Thoracic aorta (tissue), 2 donors: ENCODE data around the gene TIMM10. TPM values are rescaled to one million over a fixed set of nuclear protein-coding genes. Genes with fewer than 3 reads are reported as not detected.
A peak's percentile ranks its signal among the peaks of the same experiment; 100 is the strongest.
"Not testable (repeated sequence)": the region's sequence is repeated elsewhere in the genome, so short reads cannot be mapped to it uniquely, and the experiment has no call there.

Experiments used
- ATAC-seq: fragments of 150-250 bp; one replicate; pipeline ENCODE4 v1.8.0; 2017; ENCODE audit warnings: low read depth; ENCODE audit not compliant: insufficient number of reproducible peaks, low FRiP score
- DNase-seq: peaks from one replicate; pipeline ENCODE4 v3.0.0-alpha.2; 2020; ENCODE audit warnings: low spot score
- H3K27ac ChIP-seq, 2 donors: fragments of 200-600 bp; sonication (generic); 1 replicate in 1 of 2; 2 replicates in 1 of 2; pipeline ENCODE4 v1.5.1; 2016; ENCODE audit warnings: mild to moderate bottlenecking in 2 of 2, moderate library complexity in 2 of 2
- H3K27me3 ChIP-seq: fragments of 200-600 bp; sonication (generic); replicated peaks from 2 replicates; pipeline ENCODE4 v1.6.0; 2016; ENCODE audit warnings: mild to moderate bottlenecking; ENCODE audit not compliant: insufficient read depth
- H3K36me3 ChIP-seq: fragments of 200-600 bp; sonication (generic); one replicate; pipeline ENCODE4 v1.5.1; 2016
- H3K4me1 ChIP-seq, 2 donors: fragments of 200-600 bp; sonication (generic); 1 replicate in 1 of 2; 2 replicates in 1 of 2; pipeline versions ENCODE4 v1.5.1 to v1.6.0; 2016; ENCODE audit warnings: low read depth in 2 of 2, mild to moderate bottlenecking in 1 of 2; ENCODE audit not compliant: control insufficient read depth in 1 of 2
- H3K4me3 ChIP-seq: fragments of 200-600 bp; sonication (generic); 2 replicates; pipeline ENCODE4 v1.5.1; 2016; ENCODE audit warnings: mild to moderate bottlenecking
- H3K9me3 ChIP-seq: fragments of 200-600 bp; sonication (generic); 2 replicates; pipeline ENCODE4 v1.5.1; 2016
- total RNA-seq, 2 donors: library from RNA; depleted of rRNA; stranded (reverse); fragments of >200 nt; gene quantifications; one replicate each; pipeline versions ENCODE4 v1.1.0 to v1.2.3, GENCODE V29; 2016
- TF ChIP-seq, protein P1 (sequence below): fragments of 200-600 bp; sonication (generic); IDR thresholded peaks from one replicate; pipeline ENCODE4 v1.5.1; 2019; ENCODE audit warnings: antibody characterized with exemption

The TIMM10 gene
- total RNA-seq, 2 donors from 2014 or later, result 19.5 to 33.5 TPM

DNA sequence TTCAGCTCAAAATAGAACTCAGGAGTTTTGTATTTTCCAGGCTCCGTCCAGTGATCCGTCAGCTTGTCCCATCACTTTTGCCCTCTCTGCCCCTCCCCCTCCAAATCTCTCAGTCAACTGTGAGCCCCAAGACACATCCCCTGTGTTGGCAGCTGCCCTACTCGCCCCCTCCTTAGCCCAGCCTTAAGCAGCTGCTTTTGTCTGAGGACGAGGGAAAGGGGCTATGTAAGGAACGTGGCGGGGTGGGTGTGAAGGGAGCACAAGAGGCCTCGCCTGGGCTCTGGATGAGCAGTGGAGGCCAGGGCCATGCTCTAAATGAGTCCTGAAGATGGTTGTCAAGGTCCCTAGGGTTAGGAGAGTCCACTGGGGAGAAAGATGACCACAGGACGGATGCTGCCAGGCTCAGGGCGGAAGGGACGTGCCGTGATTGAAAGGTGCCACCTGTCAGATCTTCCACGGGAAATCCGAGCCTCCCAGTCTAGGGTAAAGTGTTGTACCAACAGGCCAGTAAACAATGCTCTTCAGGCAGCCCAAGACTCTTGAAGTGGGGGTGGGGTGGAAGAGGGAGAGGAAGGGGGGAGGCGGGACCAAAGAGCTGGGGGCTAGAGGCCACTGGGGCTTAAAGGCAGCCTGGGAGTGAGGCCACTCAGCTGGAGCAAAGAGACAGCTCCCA is 6.5 kb upstream of the TIMM10 start, which contains the start of gene SMTNL1:
Gene SMTNL1, plus strand, starts transcription at position 649 of the 673 bp plus-strand sequence. CDS start 5,048 bp downstream, outside the sequence.
- no peak within 1 kb of the TSS for H3K27ac ChIP-seq
- no peaks in the 10 kb centered on the region for H3K27me3 ChIP-seq
- ATAC-seq (no peak), DNase-seq (no peak)
- no peak within 1 kb of the TSS for H3K4me3 ChIP-seq
- no peaks in the 10 kb centered on the region for H3K36me3 ChIP-seq
- no peaks in the 10 kb centered on the region for H3K4me1 ChIP-seq
- TF ChIP-seq, protein P1, sequence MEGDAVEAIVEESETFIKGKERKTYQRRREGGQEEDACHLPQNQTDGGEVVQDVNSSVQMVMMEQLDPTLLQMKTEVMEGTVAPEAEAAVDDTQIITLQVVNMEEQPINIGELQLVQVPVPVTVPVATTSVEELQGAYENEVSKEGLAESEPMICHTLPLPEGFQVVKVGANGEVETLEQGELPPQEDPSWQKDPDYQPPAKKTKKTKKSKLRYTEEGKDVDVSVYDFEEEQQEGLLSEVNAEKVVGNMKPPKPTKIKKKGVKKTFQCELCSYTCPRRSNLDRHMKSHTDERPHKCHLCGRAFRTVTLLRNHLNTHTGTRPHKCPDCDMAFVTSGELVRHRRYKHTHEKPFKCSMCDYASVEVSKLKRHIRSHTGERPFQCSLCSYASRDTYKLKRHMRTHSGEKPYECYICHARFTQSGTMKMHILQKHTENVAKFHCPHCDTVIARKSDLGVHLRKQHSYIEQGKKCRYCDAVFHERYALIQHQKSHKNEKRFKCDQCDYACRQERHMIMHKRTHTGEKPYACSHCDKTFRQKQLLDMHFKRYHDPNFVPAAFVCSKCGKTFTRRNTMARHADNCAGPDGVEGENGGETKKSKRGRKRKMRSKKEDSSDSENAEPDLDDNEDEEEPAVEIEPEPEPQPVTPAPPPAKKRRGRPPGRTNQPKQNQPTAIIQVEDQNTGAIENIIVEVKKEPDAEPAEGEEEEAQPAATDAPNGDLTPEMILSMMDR, result no peak
- H3K9me3 ChIP-seq, result no peaks in the 10 kb centered on the region

DNA sequence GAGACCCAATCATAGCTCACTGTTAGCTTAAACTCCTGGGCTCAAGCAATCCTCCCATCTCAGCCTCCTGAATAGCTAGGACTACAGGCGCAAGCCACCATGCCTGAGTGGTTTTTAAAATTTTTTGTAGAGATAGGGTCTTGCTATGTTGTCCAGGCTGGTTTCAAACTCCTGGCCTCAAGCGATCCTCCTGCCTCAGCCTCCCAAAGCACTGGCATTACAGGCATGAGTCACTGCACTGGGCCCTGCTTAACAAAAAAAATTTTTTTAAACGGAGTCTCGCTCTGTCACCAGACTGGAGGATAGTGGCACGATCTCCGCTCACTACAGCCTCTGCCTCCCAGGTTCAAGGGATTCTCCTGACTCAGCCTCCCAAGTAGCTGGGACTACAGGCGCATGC is 3.9 kb upstream of the TIMM10 start:
- not testable (repeated sequence) for H3K4me1 ChIP-seq, DNase-seq, H3K27ac ChIP-seq, H3K27me3 ChIP-seq, H3K36me3 ChIP-seq, ATAC-seq, H3K9me3 ChIP-seq, H3K4me3 ChIP-seq

DNA sequence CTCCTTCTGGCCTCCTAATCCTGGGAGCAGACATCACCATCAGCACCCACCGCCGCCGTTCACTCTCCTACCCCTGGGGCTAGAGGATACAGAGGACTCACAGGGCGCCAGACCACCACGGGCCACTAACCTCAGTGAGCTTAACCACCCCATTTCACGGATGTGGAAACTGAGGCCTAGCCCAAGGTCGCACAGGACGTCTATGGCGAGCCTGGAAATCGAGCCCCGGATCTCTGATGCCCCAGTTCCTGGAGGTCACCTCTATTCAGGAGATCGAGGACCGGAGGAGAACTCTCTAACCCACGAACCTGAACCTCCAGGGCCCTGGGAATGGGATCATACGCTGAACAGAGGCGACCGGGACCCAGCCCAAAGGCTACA is 349 bp downstream of the TIMM10 start:
- TF ChIP-seq, protein P1, result no peak
- no peak for DNase-seq
- no peaks in the 10 kb centered on the region for H3K9me3 ChIP-seq
- H3K27me3 ChIP-seq, result no peaks in the 10 kb centered on the region
- no peaks in the 10 kb centered on the region for H3K36me3 ChIP-seq
- peaks cover 6 to 9% of the 10 kb centered on the region in 2 donors for H3K4me1 ChIP-seq
- peak overlapping the region; percentile 7 to 44 for H3K27ac ChIP-seq
- peak overlapping the region; percentile 77 for H3K4me3 ChIP-seq
- ATAC-seq, result no peak

DNA sequence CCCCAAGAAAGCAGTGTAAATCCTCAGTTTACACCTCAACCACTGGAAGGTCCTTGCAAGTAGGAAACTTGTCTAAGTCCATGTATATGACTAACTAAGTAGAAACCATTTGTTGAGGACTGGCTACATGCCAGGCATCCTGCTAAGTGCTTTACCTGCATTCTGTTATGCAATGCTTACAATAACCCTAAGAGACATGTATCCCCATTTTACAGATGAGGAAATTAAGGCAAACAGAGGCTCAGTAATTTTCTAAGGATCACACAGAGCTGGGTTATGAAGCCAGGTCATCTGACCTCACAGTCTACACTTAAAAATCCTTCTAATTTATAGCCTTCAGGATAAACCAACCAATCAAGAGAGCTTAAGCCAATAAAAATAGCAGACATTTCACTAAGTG is 1.5 kb downstream of the TIMM10 start:
- Histone ChIP-seq H3K27ac (no peak overlapping the region), H3K4me3 (no peak overlapping the region), H3K9me3 (no peaks in the 10 kb centered on the region), H3K4me1 (peaks cover 6 to 9% of the 10 kb centered on the region in 2 donors), H3K27me3 (no peaks in the 10 kb centered on the region), H3K36me3 (no peaks in the 10 kb centered on the region)
- TF ChIP-seq, protein P1, result no peak
- ATAC-seq (no peak), DNase-seq (no peak)

DNA sequence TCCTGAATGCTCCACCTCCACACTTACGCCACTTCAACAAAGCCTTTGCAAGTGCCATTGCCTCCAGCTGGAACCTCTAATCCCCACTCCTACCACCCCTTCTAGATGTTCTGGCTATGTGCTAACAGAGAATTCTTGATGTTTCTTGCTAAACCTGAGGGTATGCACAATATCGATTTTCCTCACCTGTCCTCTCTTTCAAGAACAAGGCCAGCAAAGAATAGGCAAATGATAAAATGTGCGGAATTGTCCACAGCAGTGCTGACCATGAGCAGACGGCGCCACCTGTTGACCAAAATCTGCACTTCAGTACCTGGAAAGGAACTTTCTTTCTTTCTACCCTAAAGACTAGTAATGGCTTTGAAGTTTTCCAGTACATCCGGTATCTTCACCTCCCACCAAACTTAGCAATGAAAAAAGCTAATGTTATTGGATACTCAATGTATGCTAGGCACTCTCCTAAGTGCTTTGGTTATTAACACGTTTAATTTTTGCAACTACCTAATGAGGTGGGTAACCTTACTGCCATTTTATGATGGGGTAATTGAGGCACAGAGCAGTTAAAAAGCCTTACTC is 3.4 kb downstream of the TIMM10 start:
- Histone ChIP-seq H3K4me3 (no peak overlapping the region), H3K4me1 (peaks cover 6 to 9% of the 10 kb centered on the region in 2 donors), H3K27me3 (no peaks in the 10 kb centered on the region), H3K9me3 (no peaks in the 10 kb centered on the region), H3K36me3 (no peaks in the 10 kb centered on the region), H3K27ac (no peak overlapping the region)
- no peak for DNase-seq
- ATAC-seq, result no peak
- TF ChIP-seq, protein P1, result peak; percentile 94
